ENCODE measurements around the gene NPBWR2.

The NPBWR2 gene
- 0 reads per million in 3 donors for total RNA-seq

DNA sequence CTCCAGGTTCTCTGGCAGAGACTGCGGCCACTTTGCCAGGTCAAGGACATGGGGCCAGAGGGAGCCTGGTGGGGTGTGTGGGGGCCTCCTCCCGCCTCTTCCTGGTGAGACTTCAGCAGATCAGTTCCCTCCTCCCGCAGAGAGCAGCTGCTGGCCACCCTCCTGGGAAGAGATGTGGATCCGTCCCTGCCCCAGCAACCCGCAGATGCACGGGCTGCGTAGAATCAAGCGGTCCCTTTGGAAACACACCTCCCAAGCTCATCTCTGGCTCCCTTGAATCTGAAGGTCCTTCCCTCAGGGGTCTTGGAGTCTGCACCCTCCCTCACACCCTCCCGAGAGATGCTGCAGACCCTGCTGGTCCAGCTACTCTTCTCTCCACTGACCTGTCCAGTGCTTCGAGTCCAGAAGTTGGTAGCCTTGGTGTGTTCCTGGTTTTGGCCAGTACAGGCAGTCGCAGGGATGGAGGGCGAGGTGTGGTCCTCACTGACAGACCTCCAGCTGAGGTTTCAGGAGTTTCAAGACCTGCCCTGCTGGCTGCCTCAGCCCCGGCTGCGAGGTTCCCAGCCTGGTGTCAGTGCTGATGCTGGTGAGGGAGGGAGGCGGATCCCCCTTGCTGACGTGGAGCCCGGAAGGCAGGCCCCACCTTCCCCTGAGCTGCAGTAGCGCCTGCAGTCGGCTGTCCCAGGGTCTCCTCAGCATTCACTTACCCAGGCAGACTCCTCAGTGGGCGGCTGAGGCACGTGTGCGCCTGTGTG is at the start of gene NPBWR2:
TSS of gene NPBWR2 (minus strand) at position 585 of the 755 bp plus-strand sequence. CDS start 734 bp downstream, outside the sequence.
- Histone ChIP-seq H3K27ac (ENCODE audit: insufficient read depth, low read length, poor library complexity, severe bottlenecking) (no peak within 1 kb of the TSS), H3K4me1 (ENCODE audit: control insufficient read depth, insufficient read depth, low read length, poor library complexity, severe bottlenecking) (peaks cover 3% of the 10 kb centered on the region), H3K27me3 (replicated peaks; ENCODE audit: control insufficient read depth, insufficient read depth, low read length, poor library complexity, severe bottlenecking) (peaks cover 6% of the 10 kb centered on the region), H3K36me3 (ENCODE audit: control insufficient read depth, insufficient read depth, low read length) (no peaks in the 10 kb centered on the region), H3K9me3 (ENCODE audit: control insufficient read depth, low read length) (no peaks in the 10 kb centered on the region), H3K4me3 (ENCODE audit: insufficient read depth, low read depth, low read length, poor library complexity, severe bottlenecking) (no peak within 1 kb of the TSS)
- no peak for DNase-seq

GRCh38 chr20:64156136-64156885 is 48.9 kb upstream of the NPBWR2 start:
- H3K27me3 ChIP-seq (replicated peaks; ENCODE audit: control insufficient read depth, insufficient read depth, low read length, poor library complexity, severe bottlenecking) = peaks cover 16% of the 10 kb centered on the region
- H3K4me1 ChIP-seq (ENCODE audit: control insufficient read depth, insufficient read depth, low read length, poor library complexity, severe bottlenecking) = no peaks in the 10 kb centered on the region
- no peak overlapping the region for H3K27ac ChIP-seq (ENCODE audit: insufficient read depth, low read length, poor library complexity, severe bottlenecking)
- H3K36me3 ChIP-seq (ENCODE audit: control insufficient read depth, insufficient read depth, low read length) = no peaks in the 10 kb centered on the region
- no peak for DNase-seq
- no peaks in the 10 kb centered on the region for H3K9me3 ChIP-seq (ENCODE audit: control insufficient read depth, low read length)
- no peak overlapping the region for H3K4me3 ChIP-seq (ENCODE audit: insufficient read depth, low read depth, low read length, poor library complexity, severe bottlenecking)

DNA sequence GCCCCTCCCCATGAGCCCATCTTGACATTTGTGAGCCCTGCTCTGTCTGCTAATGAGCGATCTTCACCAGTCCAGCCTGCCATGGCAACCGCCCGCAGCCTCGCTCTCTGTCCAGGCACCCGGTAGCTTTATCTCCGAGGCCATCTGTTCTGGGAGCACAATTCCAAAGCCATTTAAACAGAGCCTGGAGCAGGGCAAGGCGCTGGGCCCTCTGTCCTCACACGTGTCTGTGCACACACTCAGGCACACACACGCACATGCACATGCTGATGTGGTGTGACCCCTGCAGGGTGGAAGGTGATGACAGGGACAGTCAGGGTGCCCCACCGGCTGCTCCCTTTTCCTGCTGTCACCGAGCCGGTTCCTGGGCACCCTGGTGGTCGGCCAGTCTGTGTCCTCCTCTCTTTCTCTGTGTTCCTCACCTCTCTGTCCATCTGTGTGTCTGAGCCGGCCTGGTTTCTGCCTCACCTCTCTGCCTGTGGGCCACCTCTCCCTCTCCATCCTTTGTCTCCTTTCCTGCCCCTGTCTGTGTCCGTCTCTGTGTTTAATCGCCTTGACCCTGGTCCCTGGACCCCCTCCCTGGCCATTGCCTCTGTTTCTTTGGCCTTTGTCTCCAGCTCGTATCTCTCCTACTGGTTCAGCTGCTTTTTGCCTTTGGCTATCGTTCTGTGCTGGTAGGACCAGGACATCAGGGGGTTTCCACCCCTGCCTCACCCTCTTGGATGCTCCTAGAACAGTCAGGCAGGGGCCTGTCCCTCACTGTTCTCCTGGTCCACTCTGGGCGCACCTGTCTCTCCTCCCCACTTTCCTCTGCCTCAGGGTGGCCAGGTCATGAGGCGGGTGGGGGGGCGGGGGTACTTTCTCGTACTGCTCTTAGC is 48.1 kb upstream of the NPBWR2 start:
- no peaks in the 10 kb centered on the region for H3K36me3 ChIP-seq (ENCODE audit: control insufficient read depth, insufficient read depth, low read length)
- H3K9me3 ChIP-seq (ENCODE audit: control insufficient read depth, low read length) = no peaks in the 10 kb centered on the region
- no peaks in the 10 kb centered on the region for H3K4me1 ChIP-seq (ENCODE audit: control insufficient read depth, insufficient read depth, low read length, poor library complexity, severe bottlenecking)

DNA sequence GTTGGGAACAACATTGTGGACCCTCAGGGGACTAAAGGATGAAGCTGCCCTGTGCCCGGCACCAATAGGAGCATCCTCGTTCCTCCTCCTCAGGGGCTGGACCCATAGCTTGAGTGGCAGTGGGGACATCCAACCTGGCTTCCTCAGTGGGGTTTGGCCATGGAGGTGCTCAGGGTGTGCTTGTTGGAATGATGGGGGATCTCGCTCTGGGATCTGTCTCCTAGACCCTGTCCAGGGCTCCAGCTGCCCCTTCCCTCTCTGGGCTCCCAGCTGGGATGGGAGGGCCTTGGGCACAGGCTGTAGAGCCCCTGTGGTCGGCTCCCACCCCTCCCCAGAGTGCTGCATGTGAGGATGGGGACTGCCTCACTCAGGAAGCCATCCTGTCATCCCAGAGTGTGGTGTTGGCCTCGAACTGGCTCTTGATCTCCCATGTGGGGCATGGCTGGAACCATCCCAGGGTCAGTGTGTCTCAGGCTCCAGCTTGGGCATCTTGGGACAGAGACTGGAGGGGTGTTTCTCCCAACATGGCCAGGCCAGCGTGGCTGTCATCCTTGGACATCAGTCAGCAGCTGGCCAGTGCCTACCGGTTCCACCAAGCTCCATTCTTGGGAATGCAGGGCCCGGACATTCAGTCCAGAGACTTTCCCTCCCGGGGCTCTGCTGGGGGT is 47.4 kb upstream of the NPBWR2 start:
- Histone ChIP-seq H3K9me3 (ENCODE audit: control insufficient read depth, low read length) (no peaks in the 10 kb centered on the region), H3K4me1 (ENCODE audit: control insufficient read depth, insufficient read depth, low read length, poor library complexity, severe bottlenecking) (no peaks in the 10 kb centered on the region), H3K4me3 (ENCODE audit: insufficient read depth, low read depth, low read length, poor library complexity, severe bottlenecking) (no peak overlapping the region), H3K27me3 (replicated peaks; ENCODE audit: control insufficient read depth, insufficient read depth, low read length, poor library complexity, severe bottlenecking) (peaks cover 5% of the 10 kb centered on the region), H3K36me3 (ENCODE audit: control insufficient read depth, insufficient read depth, low read length) (no peaks in the 10 kb centered on the region), H3K27ac (ENCODE audit: insufficient read depth, low read length, poor library complexity, severe bottlenecking) (no peak overlapping the region)
- DNase-seq = no peak

More for the DNA sequence above, 48.1 kb upstream of the NPBWR2 start:
- Histone ChIP-seq H3K27me3 (replicated peaks; ENCODE audit: control insufficient read depth, insufficient read depth, low read length, poor library complexity, severe bottlenecking) (peaks cover 11% of the 10 kb centered on the region), H3K27ac (ENCODE audit: insufficient read depth, low read length, poor library complexity, severe bottlenecking) (no peak overlapping the region), H3K4me3 (ENCODE audit: insufficient read depth, low read depth, low read length, poor library complexity, severe bottlenecking) (no peak overlapping the region)
- no peak for DNase-seq

GRCh38 chr20:64153861-64154589 is 46.7 kb upstream of the NPBWR2 start:
- no peaks in the 10 kb centered on the region for H3K4me1 ChIP-seq (ENCODE audit: control insufficient read depth, insufficient read depth, low read length, poor library complexity, severe bottlenecking)
- DNase-seq = no peak

DNA sequence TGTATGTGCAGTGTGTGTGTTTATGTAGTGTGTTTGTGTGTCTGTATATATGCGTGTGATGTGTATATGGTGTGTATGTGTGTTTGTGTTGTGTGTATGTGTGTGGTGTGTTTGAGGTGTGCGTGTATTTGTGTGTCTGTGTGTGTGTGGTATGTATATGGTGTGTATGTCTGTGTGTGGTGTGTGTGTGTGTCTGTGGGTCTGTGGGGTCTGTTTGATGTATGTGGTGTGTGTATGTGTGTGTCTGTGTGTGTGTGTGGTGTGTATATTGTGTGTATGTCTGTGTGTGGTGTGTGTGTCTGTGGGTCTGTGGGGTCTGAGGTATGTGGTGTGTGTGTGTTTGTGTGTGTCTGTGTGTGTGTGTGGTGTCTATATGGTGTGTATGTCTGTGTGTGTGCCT is 46.0 kb upstream of the NPBWR2 start:
- Histone ChIP-seq H3K9me3 (ENCODE audit: control insufficient read depth, low read length) (no peaks in the 10 kb centered on the region), H3K27me3 (replicated peaks; ENCODE audit: control insufficient read depth, insufficient read depth, low read length, poor library complexity, severe bottlenecking) (no peaks in the 10 kb centered on the region), H3K36me3 (ENCODE audit: control insufficient read depth, insufficient read depth, low read length) (no peaks in the 10 kb centered on the region), H3K4me3 (ENCODE audit: insufficient read depth, low read depth, low read length, poor library complexity, severe bottlenecking) (no peak overlapping the region), H3K4me1 (ENCODE audit: control insufficient read depth, insufficient read depth, low read length, poor library complexity, severe bottlenecking) (no peaks in the 10 kb centered on the region), H3K27ac (ENCODE audit: insufficient read depth, low read length, poor library complexity, severe bottlenecking) (no peak overlapping the region)
- DNase-seq = no peak

More at GRCh38 chr20:64153861-64154589, 46.7 kb upstream of the NPBWR2 start:
- H3K27ac ChIP-seq (ENCODE audit: insufficient read depth, low read length, poor library complexity, severe bottlenecking) = no peak overlapping the region
- H3K4me3 ChIP-seq (ENCODE audit: insufficient read depth, low read depth, low read length, poor library complexity, severe bottlenecking) = no peak overlapping the region
- H3K36me3 ChIP-seq (ENCODE audit: control insufficient read depth, insufficient read depth, low read length) = no peaks in the 10 kb centered on the region
- H3K9me3 ChIP-seq (ENCODE audit: control insufficient read depth, low read length) = no peaks in the 10 kb centered on the region
- H3K27me3 ChIP-seq (replicated peaks; ENCODE audit: control insufficient read depth, insufficient read depth, low read length, poor library complexity, severe bottlenecking) = no peaks in the 10 kb centered on the region

- no peak overlapping the region for H3K4me3 ChIP-seq (ENCODE audit: insufficient read depth, low read depth, low read length, poor library complexity, severe bottlenecking)
- H3K36me3 ChIP-seq (ENCODE audit: control insufficient read depth, insufficient read depth, low read length) = no peaks in the 10 kb centered on the region
- no peaks in the 10 kb centered on the region for H3K9me3 ChIP-seq (ENCODE audit: control insufficient read depth, low read length)
- H3K27me3 ChIP-seq (replicated peaks; ENCODE audit: control insufficient read depth, insufficient read depth, low read length, poor library complexity, severe bottlenecking) = no peaks in the 10 kb centered on the region
- H3K4me1 ChIP-seq (ENCODE audit: control insufficient read depth, insufficient read depth, low read length, poor library complexity, severe bottlenecking) = no peaks in the 10 kb centered on the region
- H3K27ac ChIP-seq (ENCODE audit: insufficient read depth, low read length, poor library complexity, severe bottlenecking) = no peak overlapping the region
- no peak for DNase-seq
Measured at GRCh38 chr20:64152906-64153305, 45.5 kb upstream of the NPBWR2 start.

GRCh38 chr20:64151633-64152530 is 44.5 kb upstream of the NPBWR2 start:
- H3K9me3 ChIP-seq (ENCODE audit: control insufficient read depth, low read length) = no peaks in the 10 kb centered on the region
- H3K27me3 ChIP-seq (replicated peaks; ENCODE audit: control insufficient read depth, insufficient read depth, low read length, poor library complexity, severe bottlenecking) = no peaks in the 10 kb centered on the region
- H3K36me3 ChIP-seq (ENCODE audit: control insufficient read depth, insufficient read depth, low read length) = no peaks in the 10 kb centered on the region
- H3K27ac ChIP-seq (ENCODE audit: insufficient read depth, low read length, poor library complexity, severe bottlenecking) = no peak overlapping the region
- DNase-seq = no peak
- H3K4me1 ChIP-seq (ENCODE audit: control insufficient read depth, insufficient read depth, low read length, poor library complexity, severe bottlenecking) = no peaks in the 10 kb centered on the region
- no peak overlapping the region for H3K4me3 ChIP-seq (ENCODE audit: insufficient read depth, low read depth, low read length, poor library complexity, severe bottlenecking)
